IPS-11a (cell line): ENCODE results near the gene ZDHHC5.
"Not testable (repeated sequence)": the region's sequence is repeated elsewhere in the genome, so short reads cannot be mapped to it uniquely, and the experiment has no call there.

Source experiments
- H3K4me3 ChIP-seq: one replicate; pipeline ENCODE4 v1.5.1; 2013; ENCODE audit warnings: low read depth, low read length, control low read depth

The ZDHHC5 gene

DNA sequence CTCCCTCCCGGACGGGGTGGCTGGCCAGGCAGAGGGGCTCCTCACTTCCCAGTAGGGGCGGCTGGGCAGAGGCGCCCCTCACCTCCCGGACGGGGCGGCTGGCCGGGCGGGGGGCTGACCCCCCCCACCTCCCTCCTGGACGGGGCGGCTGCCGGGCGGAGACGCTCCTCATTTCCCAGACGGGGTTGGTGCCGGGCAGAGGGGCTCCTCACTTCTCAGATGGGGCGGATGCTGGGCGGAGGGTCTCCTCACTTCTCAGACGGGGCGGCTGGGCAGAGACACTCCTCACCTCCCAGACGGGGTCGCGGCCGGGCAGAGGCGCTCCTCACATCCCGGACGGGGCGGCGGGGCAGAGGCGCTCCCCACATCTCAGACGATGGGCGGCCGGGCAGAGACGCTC lies 48.8 kb downstream of the ZDHHC5 start:
- not testable (repeated sequence) for H3K4me3 ChIP-seq

- no peak overlapping the region for H3K4me3 ChIP-seq
These were observed 59.3 kb downstream of the ZDHHC5 start for GRCh38 chr11:57727185-57727584.

- no peak overlapping the region for H3K4me3 ChIP-seq
These were observed 60.9 kb downstream of the ZDHHC5 start for GRCh38 chr11:57728829-57729228.

GRCh38 chr11:57729479-57729878 lies 61.6 kb downstream of the ZDHHC5 start:
- no peak overlapping the region for H3K4me3 ChIP-seq

GRCh38 chr11:57732661-57733060 lies 64.7 kb downstream of the ZDHHC5 start:
- no peak overlapping the region for H3K4me3 ChIP-seq

- no peak overlapping the region for H3K4me3 ChIP-seq
These were observed 67.8 kb downstream of the ZDHHC5 start for GRCh38 chr11:57735619-57736298.

DNA sequence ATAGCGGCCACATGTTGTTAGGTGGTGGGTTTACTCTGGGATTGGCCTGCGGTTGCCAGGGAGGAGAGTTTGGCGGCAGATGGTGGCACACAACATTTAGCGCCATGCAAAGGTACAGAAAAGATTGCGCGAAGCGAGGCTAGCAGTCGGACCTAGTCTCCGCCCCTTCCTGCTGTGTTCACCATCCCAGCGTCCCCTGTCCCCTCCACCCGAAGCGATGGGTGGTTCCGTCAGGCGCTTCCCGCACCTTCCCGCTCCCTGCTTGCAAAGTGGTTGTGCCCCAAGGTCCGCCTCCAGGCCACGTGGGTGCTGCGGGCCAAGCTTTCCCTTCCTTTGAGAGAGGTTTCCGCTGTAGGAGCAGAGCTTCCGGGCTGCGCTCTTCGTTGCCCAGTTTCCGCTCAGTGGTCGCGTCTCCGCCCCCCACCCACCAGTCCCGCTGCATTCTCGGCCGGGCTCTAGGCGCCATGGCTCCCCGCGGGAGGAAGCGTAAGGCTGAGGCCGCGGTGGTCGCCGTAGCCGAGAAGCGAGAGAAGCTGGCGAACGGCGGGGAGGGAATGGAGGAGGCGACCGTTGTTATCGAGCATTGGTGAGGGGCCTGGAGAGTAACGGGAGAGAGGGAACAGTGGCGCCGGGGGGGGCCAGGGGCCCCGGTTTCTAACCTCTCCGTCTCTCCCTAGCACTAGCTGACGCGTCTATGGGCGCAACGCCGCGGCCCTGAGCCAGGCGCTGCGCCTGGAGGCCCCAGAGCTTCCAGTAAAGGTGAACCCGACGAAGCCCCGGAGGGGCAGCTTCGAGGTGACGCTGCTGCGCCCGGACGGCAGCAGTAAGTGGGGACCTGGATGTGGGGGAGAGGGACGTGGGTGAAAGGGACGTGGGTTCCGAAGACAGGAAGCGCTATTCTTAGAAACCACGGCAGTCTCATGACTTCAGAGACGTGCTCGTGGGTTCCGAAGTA lies 73.5 kb downstream of the ZDHHC5 start, which contains the start of gene SELENOH:
Gene SELENOH, plus strand, starts transcription at position 360 of the 955 bp plus-strand sequence. Its CDS starts 105 bp downstream, at position 465.
- H3K4me3 ChIP-seq = peak within 1 kb of the TSS; percentile 97

GRCh38 chr11:57742087-57742452 lies 74.2 kb downstream of the ZDHHC5 start:
- H3K4me3 ChIP-seq = peak overlapping the region; percentile 97

DNA sequence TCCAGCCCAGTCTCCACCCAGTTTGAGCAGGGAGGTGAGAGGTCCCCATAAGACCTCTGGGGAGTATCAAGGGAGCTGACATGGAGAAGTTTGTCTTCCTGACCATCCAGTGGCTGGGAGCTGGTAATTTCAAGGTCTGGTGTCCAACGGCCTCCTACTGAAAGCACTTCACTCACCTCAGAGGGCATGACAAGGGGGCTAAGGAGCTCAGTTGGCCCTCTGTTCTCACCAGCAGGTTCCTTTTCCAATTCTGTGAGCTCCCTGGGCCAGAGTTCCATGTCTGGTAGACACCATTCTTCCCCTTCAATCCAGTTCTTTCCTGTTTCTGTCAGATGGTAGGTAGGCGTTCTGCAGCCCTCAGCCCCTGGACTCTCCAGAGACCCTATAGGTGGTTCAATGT lies 76.4 kb downstream of the ZDHHC5 start:
- H3K4me3 ChIP-seq = no peak overlapping the region

GRCh38 chr11:57745206-57745605 lies 77.3 kb downstream of the ZDHHC5 start:
- no peak overlapping the region for H3K4me3 ChIP-seq

GRCh38 chr11:57746920-57747319 lies 79.0 kb downstream of the ZDHHC5 start:
- H3K4me3 ChIP-seq = no peak overlapping the region
